ENCODE measurements around the gene POU2AF1.

DNA sequence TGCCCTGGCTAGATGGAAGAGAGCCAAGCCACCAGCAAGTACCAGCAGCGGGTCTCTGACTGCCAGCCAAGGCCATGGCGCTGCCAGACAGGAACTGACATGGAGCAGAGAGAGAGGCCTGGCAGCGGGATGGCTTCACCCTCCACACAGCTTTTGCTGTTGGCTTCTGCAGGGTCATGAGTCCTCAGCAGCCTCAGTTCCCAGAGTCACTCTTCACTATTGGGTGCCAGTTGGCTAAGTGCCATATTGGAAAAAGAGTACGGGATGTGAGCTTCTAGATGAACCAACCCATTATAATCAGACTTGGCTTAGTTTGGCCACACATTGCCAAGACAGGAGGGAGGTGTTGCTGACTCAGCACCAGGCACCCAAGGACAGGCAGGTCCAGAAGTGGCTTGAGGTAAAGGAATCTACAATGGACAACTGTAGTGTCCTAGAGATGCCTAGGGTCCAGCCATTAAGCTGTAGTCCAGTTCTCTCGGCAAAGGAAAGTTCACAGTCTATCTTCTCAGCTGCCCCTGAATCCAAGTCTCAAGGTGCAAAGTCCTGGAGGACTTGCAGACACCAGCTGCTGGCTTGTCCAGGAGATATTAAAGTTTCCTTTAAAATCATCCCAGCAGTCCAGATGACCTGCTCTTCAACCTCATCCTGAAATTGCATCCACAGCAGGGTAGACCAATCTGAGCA is 40.7 kb upstream of the POU2AF1 start:
- no peak for TF ChIP-seq POLR2A (IDR thresholded peaks at IDR 0.05; ENCODE audit: low read length)
- TF ChIP-seq GATA1 (IDR thresholded peaks at IDR 0.05; ENCODE audit: low read depth, low read length) = no peak
